Kidney (tissue), 14 donors: ENCODE data around the gene DSCAML1. TPM values are rescaled to one million over a fixed set of nuclear protein-coding genes. Genes with fewer than 3 reads are reported as not detected.

Experiments used
- DNase-seq, 5 donors: peaks; one replicate each; pipeline ENCODE4 v3.0.0-alpha.2; 2013 to 2020
- FAIRE-seq: peaks from 2 replicates; lab custom pipeline; 2012; peaks lifted over from hg19 to GRCh38; lab: Jason Lieb, UNC
- H3K27ac ChIP-seq, 2 donors: one replicate each; pipeline ENCODE4 v1.7.0; 2013; ENCODE audit warnings: low read depth in 2 of 2, low read length in 2 of 2, inconsistent platforms in 1 of 2
- H3K27me3 ChIP-seq: one replicate; pipeline ENCODE4 v1.7.1; 2013; ENCODE audit warnings: low read length, inconsistent platforms; ENCODE audit not compliant: control insufficient read depth, insufficient read depth
- H3K36me3 ChIP-seq, 3 donors: one replicate each; pipeline versions ENCODE4 v1.7.0 to v1.7.1; 2013; ENCODE audit warnings: low read length in 3 of 3, control low read depth in 1 of 3, inconsistent platforms in 1 of 3; ENCODE audit not compliant: insufficient read depth in 3 of 3, control insufficient read depth in 2 of 3
- H3K4me1 ChIP-seq, 3 donors: one replicate each; pipeline versions ENCODE4 v1.7.0 to v1.7.1; 2013; ENCODE audit warnings: low read length in 3 of 3, inconsistent platforms in 1 of 3, low read depth in 1 of 3; ENCODE audit not compliant: control insufficient read depth in 2 of 3, insufficient read depth in 2 of 3
- H3K4me3 ChIP-seq, 3 donors: one replicate each; pipeline versions ENCODE4 v1.7.0 to v1.8.1; 2013; ENCODE audit warnings: low read length in 3 of 3, control low read depth in 1 of 3, inconsistent platforms in 1 of 3
- H3K9ac ChIP-seq, 3 donors: one replicate each; pipeline versions ENCODE4 v1.7.0 to v1.7.1; 2013; ENCODE audit warnings: low read length in 3 of 3, control low read depth in 1 of 3, inconsistent platforms in 1 of 3
- H3K9me3 ChIP-seq, 3 donors: one replicate each; pipeline versions ENCODE4 v1.7.0 to v1.7.1; 2013; ENCODE audit warnings: low read length in 3 of 3, control low read depth in 1 of 3, inconsistent platforms in 1 of 3; ENCODE audit not compliant: control insufficient read depth in 2 of 3, insufficient read depth in 1 of 3
- intact Hi-C: fragments of 100-400 bp; cut with DNase I; formaldehyde crosslinking; loops from one replicate; pipeline ENCODE4 v1.11.1; 2022
- polyA plus RNA-seq: library from polyadenylated mRNA; stranded (reverse); fragments of 350-450 nt; fragmentation: Illumina TruSeq; extraction: RNeasy Lipid Tissue Mini Kit (QIAGEN cat#74804); gene quantifications from one replicate; pipeline ENCODE4 v1.2.3, GENCODE V29; 2014; ENCODE audit warnings: low read depth, low replicate concordance; ENCODE audit not compliant: insufficient read depth
- total RNA-seq: library from RNA; stranded (reverse); fragmentation: NEBNext Ultra II Directional; extraction: Animal tissue kit (Norgen Biotek cat#: 25700); gene quantifications from one replicate; pipeline ENCODE4 v1.2.1, GENCODE V29; 2021
- TF ChIP-seq, protein P1 (sequence below): IDR thresholded peaks from 3 replicates; pipeline ENCODE4 v1.5.1; 2012; ENCODE audit warnings: mild to moderate bottlenecking, moderate library complexity, borderline replicate concordance; ENCODE audit not compliant: insufficient read depth; ENCODE audit errors: extremely low read depth
- donor health status: control.
- donor health status: control.
- donor health status: control.
- donor health status: control.
- donor health status: control.
- donor health status: DM: yes; HTN: yes; CAD: no.
- donor health status: Normal renal cell carcinoma (clear cell type).

Gene DSCAML1
- total and polyA plus RNA-seq, 2 donors from 2014 or later, result 0.95 to 17.3 TPM

GRCh38 chr11:117834838-117835443, 37.9 kb upstream of the DSCAML1 start:
- Histone ChIP-seq H3K27ac (peak overlapping the region; percentile 88 to 93), H3K9me3 (no peaks in the 10 kb centered on the region), H3K27me3 (no peaks in the 10 kb centered on the region), H3K36me3 (peaks cover 0 to 4% (median 2%) of the 10 kb centered on the region in 3 donors), H3K4me3 (peak overlapping the region in 2 of 3 donors; percentile 52 to 60), H3K9ac (peak overlapping the region in 2 of 3 donors; percentile 26 to 95), H3K4me1 (peaks cover 5 to 23% (median 17%) of the 10 kb centered on the region in 3 donors)
- TF ChIP-seq, protein P1, sequence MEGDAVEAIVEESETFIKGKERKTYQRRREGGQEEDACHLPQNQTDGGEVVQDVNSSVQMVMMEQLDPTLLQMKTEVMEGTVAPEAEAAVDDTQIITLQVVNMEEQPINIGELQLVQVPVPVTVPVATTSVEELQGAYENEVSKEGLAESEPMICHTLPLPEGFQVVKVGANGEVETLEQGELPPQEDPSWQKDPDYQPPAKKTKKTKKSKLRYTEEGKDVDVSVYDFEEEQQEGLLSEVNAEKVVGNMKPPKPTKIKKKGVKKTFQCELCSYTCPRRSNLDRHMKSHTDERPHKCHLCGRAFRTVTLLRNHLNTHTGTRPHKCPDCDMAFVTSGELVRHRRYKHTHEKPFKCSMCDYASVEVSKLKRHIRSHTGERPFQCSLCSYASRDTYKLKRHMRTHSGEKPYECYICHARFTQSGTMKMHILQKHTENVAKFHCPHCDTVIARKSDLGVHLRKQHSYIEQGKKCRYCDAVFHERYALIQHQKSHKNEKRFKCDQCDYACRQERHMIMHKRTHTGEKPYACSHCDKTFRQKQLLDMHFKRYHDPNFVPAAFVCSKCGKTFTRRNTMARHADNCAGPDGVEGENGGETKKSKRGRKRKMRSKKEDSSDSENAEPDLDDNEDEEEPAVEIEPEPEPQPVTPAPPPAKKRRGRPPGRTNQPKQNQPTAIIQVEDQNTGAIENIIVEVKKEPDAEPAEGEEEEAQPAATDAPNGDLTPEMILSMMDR, result no peak
- peak in 2 of 5 donors; percentile 23 to 61 for DNase-seq
- intact Hi-C loops, result no loop called here
- FAIRE-seq, result no peak

- H3K4me1 ChIP-seq, result peaks cover 5 to 23% (median 17%) of the 10 kb centered on the region in 3 donors
- H3K27ac ChIP-seq, result peak overlapping the region; percentile 88 to 93
- H3K9me3 ChIP-seq, result no peaks in the 10 kb centered on the region
- FAIRE-seq (no peak), DNase-seq (peak in 3 of 5 donors; percentile 8 to 37 (median 29))
- peak overlapping the region in 2 of 3 donors; percentile 26 to 95 for H3K9ac ChIP-seq
- H3K4me3 ChIP-seq, result peak overlapping the region in 2 of 3 donors; percentile 52 to 60
- H3K27me3 ChIP-seq, result no peaks in the 10 kb centered on the region
- intact Hi-C loops, result no loop called here
- H3K36me3 ChIP-seq, result peaks cover 0 to 4% (median 2%) of the 10 kb centered on the region in 3 donors
- TF ChIP-seq, protein P1, result no peak
Measured at GRCh38 chr11:117834068-117834810, 37.2 kb upstream of the DSCAML1 start.

DNA sequence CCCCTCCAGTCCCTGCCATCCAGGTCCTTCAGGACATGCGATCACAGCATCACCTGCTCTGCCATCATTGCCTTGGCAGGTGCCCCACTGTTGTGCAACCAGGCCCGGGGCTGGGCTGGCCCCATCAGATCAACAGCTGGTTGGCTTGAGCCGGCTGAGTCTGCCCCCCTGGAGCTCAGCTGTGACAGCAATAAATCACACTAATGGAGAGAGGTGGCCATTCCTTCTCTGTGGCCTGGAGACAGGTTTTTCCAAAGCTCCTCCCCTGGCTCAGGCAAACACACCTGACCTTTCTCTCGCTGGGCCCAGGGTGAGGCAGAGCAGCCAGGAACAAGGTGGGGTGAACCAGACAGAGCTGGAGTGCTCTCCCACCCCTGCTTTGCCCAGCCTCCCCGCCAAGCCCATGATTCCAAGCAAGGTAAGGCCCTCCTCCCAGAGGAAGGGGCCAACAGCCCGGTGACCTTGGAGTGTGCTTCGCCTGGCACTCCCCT, 36.4 kb upstream of the DSCAML1 start:
- H3K36me3 ChIP-seq, result peaks cover 0 to 4% (median under 1%) of the 10 kb centered on the region in 3 donors
- H3K9ac ChIP-seq, result peak overlapping the region in 1 of 3 donors; percentile 95
- no peaks in the 10 kb centered on the region for H3K9me3 ChIP-seq
- H3K27ac ChIP-seq, result peak overlapping the region; percentile 93 to 97
- H3K4me3 ChIP-seq, result peak overlapping the region in 2 of 3 donors; percentile 52 to 74
- intact Hi-C loops, result no loop called here
- peaks cover 5 to 28% (median 18%) of the 10 kb centered on the region in 3 donors for H3K4me1 ChIP-seq
- no peaks in the 10 kb centered on the region for H3K27me3 ChIP-seq
- DNase-seq (peak; percentile 90 to 97 (median 92)), FAIRE-seq (peak; percentile 87)
- TF ChIP-seq, protein P1, result no peak
